GM21576 (cell line): Measurements from ENCODE around the gene RABEPK.
"Not testable (repeated sequence)": the region's sequence is repeated elsewhere in the genome, so short reads cannot be mapped to it uniquely, and the experiment has no call there.

Experiments used
- ATAC-seq: cut with Tn5 transposase; IDR thresholded peaks from one replicate; pipeline ENCODE4 v1.9.1; 2021; ENCODE audit warnings: mild to moderate bottlenecking, moderate library complexity; ENCODE audit not compliant: unreplicated experiment

Gene RABEPK

GRCh38 chr9:125200216-125201047, at the start of gene RABEPK:
RABEPK (plus strand) TSS chr9:125200542; CDS start chr9:125203014, 2,472 bp downstream.
- ATAC-seq: peak; percentile 95

GRCh38 chr9:125151730-125152129, 48.6 kb upstream of the RABEPK start:
- ATAC-seq: no peak

GRCh38 chr9:125153712-125154367, 46.5 kb upstream of the RABEPK start:
- ATAC-seq: no peak

- ATAC-seq: no peak
Observed at GRCh38 chr9:125156551-125156950, 43.8 kb upstream of the RABEPK start.

- no peak for ATAC-seq
Observed at GRCh38 chr9:125160750-125161149, 39.6 kb upstream of the RABEPK start.

GRCh38 chr9:125161284-125161918, 38.9 kb upstream of the RABEPK start:
- ATAC-seq: no peak

GRCh38 chr9:125162891-125163290, 37.5 kb upstream of the RABEPK start:
- not testable (repeated sequence) for ATAC-seq

GRCh38 chr9:125166762-125167161, 33.6 kb upstream of the RABEPK start:
- no peak for ATAC-seq

GRCh38 chr9:125169895-125170294, 30.4 kb upstream of the RABEPK start:
- ATAC-seq: no peak

- no peak for ATAC-seq
Observed at GRCh38 chr9:125172031-125172755, 28.1 kb upstream of the RABEPK start.

- ATAC-seq: no peak
Observed at GRCh38 chr9:125176636-125177035, 23.7 kb upstream of the RABEPK start.

GRCh38 chr9:125177888-125178287, 22.5 kb upstream of the RABEPK start:
- ATAC-seq: no peak

- not testable (repeated sequence) for ATAC-seq
Observed at GRCh38 chr9:125179776-125180175, 20.6 kb upstream of the RABEPK start.

- no peak for ATAC-seq
Observed at GRCh38 chr9:125180876-125181275, 19.5 kb upstream of the RABEPK start.

GRCh38 chr9:125181756-125182155, 18.6 kb upstream of the RABEPK start:
- not testable (repeated sequence) for ATAC-seq

- no peak for ATAC-seq
Observed at GRCh38 chr9:125183054-125183453, 17.3 kb upstream of the RABEPK start.

GRCh38 chr9:125183561-125183960, 16.8 kb upstream of the RABEPK start:
- ATAC-seq: no peak

- peak; percentile 21 for ATAC-seq
Observed at GRCh38 chr9:125189011-125189360, 11.4 kb upstream of the RABEPK start.

GRCh38 chr9:125189361-125190289, 10.7 kb upstream of the RABEPK start, which contains the start of gene PPP6C:
PPP6C (minus strand) TSS chr9:125189803; CDS start chr9:125189718, 85 bp downstream.
- ATAC-seq: peak; percentile 92

GRCh38 chr9:125190361-125190801, 10.0 kb upstream of the RABEPK start:
- no peak for ATAC-seq
